ENCODE results near the gene TTC7B. TPM values are rescaled to one million over a fixed set of nuclear protein-coding genes. Genes with fewer than 3 reads are reported as not detected.
A peak's percentile ranks its signal among the peaks of the same experiment; 100 is the strongest.

The TTC7B gene
- total and polyA plus RNA-seq, 2 of the 8 experiments (the other 6 are each of a cell fraction or from before 2014, with no cell fraction given), result 23.7 to 34.0 TPM

GRCh38 chr14:90606434-90606833, 209.8 kb downstream of the TTC7B start:
- Histone ChIP-seq H2BK5ac (ENCODE audit: low read depth, low read length) (no peak overlapping the region), H3K4ac (replicated peaks; ENCODE audit: insufficient read length, low read depth, low read length) (no peak overlapping the region), H3K27ac (ENCODE audit: low read depth, low read length) (no peak overlapping the region), H3K14ac (ENCODE audit: insufficient read length) (no peak overlapping the region), H3K18ac (ENCODE audit: extremely low read depth, low read length) (no peak overlapping the region; the same call in 1 of the 2 replicates), H3K23ac (ENCODE audit: insufficient read length) (no peak overlapping the region), H3K79me1 (ENCODE audit: low read depth, low read length) (no peaks in the 10 kb centered on the region), H4K20me1 (replicated peaks in 1 of 2; ENCODE audit: control insufficient read depth in 1 of 2, insufficient read depth in 2 of 2, low read length in 2 of 2) (no peaks in the 10 kb centered on the region), H2AK5ac (ENCODE audit: low read depth, low read length) (peak overlapping the region; percentile 26; the same call in 1 of the 2 replicates), H3K79me2 (ENCODE audit: control insufficient read depth in 1 of 2, insufficient read depth in 2 of 2, low read length in 2 of 2) (no peaks in the 10 kb centered on the region), H3K4me1 (replicated peaks in 1 of 4; ENCODE audit: control insufficient read depth in 3 of 4, insufficient read depth in 4 of 4, low read length in 3 of 4) (peaks cover 8 to 23% (median 21%) of the 10 kb centered on the region in 4 experiments; a peak in 6 of 7 replicates), H4K91ac (replicated peaks; ENCODE audit: insufficient read length, low read length) (no peak overlapping the region), H3K9ac (replicated peaks in 1 of 4; ENCODE audit: extremely low read depth in 1 of 4, low read depth in 3 of 4, low read length in 3 of 4) (no peak overlapping the region), H2BK15ac (ENCODE audit: low read length) (no peak overlapping the region), H2AFZ (ENCODE audit: low read length) (no peak overlapping the region), H3K56ac (replicated peaks; ENCODE audit: insufficient read length, low read depth, low read length) (no peak overlapping the region), H2BK120ac (replicated peaks; ENCODE audit: low read depth, low read length) (no peak overlapping the region), H4K5ac (ENCODE audit: insufficient read length, low read depth, low read length) (no peak overlapping the region), H3K36me3 (ENCODE audit: control insufficient read depth in 2 of 4, insufficient read depth in 4 of 4, low read length in 3 of 4) (no peaks in the 10 kb centered on the region), H3K9me3 (ENCODE audit: insufficient read depth in 2 of 2, low read depth in 1 of 2, low read length in 1 of 2) (no peaks in the 10 kb centered on the region), H3K4me2 (ENCODE audit: insufficient read depth in 1 of 2, low read depth in 2 of 2, low read length in 2 of 2) (no peak overlapping the region), H3K27me3 (replicated peaks in 1 of 4; ENCODE audit: control insufficient read depth in 3 of 4, extremely low read depth in 1 of 4, insufficient read depth in 3 of 4, low read length in 3 of 4) (no peaks in the 10 kb centered on the region), H3K4me3 (ENCODE audit: extremely low read depth in 1 of 4, insufficient read depth in 2 of 4, low read depth in 3 of 4, low read length in 4 of 4) (no peak overlapping the region), H4K8ac (ENCODE audit: extremely low read depth, insufficient read depth, low read length) (no peak overlapping the region), H3K23me2 (ENCODE audit: low read depth, low read length) (no peaks in the 10 kb centered on the region), H2BK12ac (ENCODE audit: low read depth, low read length) (peak overlapping the region; percentile 96; the same call in 1 of the 2 replicates), H2BK20ac (ENCODE audit: low read length) (no peak overlapping the region)
- 91% methylated on average over 2 of the region's 2 CpGs; no CpG with 5 or more reads in 1 of the 2 experiments for WGBS, 2 experiments (ENCODE audit: extremely low coverage in 1 of 2, insufficient coverage in 1 of 2, insufficient read length in 1 of 2, insufficient replicate concordance in 2 of 2, low coverage in 1 of 2, low lambda C conversion rate in 2 of 2, missing lambda C conversion rate in 1 of 2)
- POLR2A ChIA-PET (ENCODE audit: partially characterized antibody), result interaction anchor here (0.8 kb wide), 1 partner anchor 15 kb away, joined by 3 read pairs; no protein-coding TSS in a partner anchor
- DNase-seq (ENCODE audit: low read depth in 1 of 2, low spot score in 2 of 2) (no peak), FAIRE-seq (no peak)
- CTCF ChIA-PET (ENCODE audit: partially characterized antibody), result interaction anchor here (1.0 to 1.3 kb wide), 3 partner anchors 32 to 91 kb away, joined by 3 to 4 read pairs (median 3); no protein-coding TSS in a partner anchor
- TF ChIP-seq JUND (IDR thresholded peaks at IDR 0.05; ENCODE audit: low read length), result no peak
- TF ChIP-seq SRF (IDR thresholded peaks at IDR 0.05; ENCODE audit: low read depth, low read length), result no peak
- TF ChIP-seq EGR1 (IDR thresholded peaks at IDR 0.05; ENCODE audit: borderline replicate concordance, low read depth, low read length), result no peak
- no peak for TF ChIP-seq TAF7 (optimal IDR thresholded peaks at IDR 0.05; ENCODE audit: borderline replicate concordance, low read depth, low read length)
- TF ChIP-seq FOSL1 (IDR thresholded peaks at IDR 0.05; ENCODE audit: insufficient read depth, low read depth, low read length), result no peak
- TF ChIP-seq SP2 (IDR thresholded peaks at IDR 0.05; ENCODE audit: low read length), result no peak
- TF ChIP-seq YY1 (IDR thresholded peaks at IDR 0.05; ENCODE audit: low read depth, low read length), result no peak
- no peak for TF ChIP-seq KDM4A (IDR thresholded peaks at IDR 0.05; ENCODE audit: low read depth, low read length, severe bottlenecking)
- TF ChIP-seq SP4 (IDR thresholded peaks at IDR 0.05; ENCODE audit: low read length), result no peak
- no peak for TF ChIP-seq PHF8 (conservative IDR thresholded peaks at IDR 0.05; ENCODE audit: low read depth, low read length)
- no peak for TF ChIP-seq RXRA (IDR thresholded peaks at IDR 0.05; ENCODE audit: insufficient read depth, low read depth, low read length)
- no peak for TF ChIP-seq CHD1 (IDR thresholded peaks at IDR 0.05; ENCODE audit: low read depth, low read length)
- no peak for TF ChIP-seq HDAC2 (IDR thresholded peaks at IDR 0.05; ENCODE audit: borderline replicate concordance in 1 of 2, low read depth in 2 of 2, low read length in 2 of 2)
- no peak for TF ChIP-seq BCL11A (IDR thresholded peaks at IDR 0.05; ENCODE audit: low read depth in 2 of 2, low read length in 2 of 2)
- TF ChIP-seq NRF1 (IDR thresholded peaks at IDR 0.05; ENCODE audit: low read depth, low read length), result no peak
